Measurements from ENCODE around the gene HSPB1.

DNA sequence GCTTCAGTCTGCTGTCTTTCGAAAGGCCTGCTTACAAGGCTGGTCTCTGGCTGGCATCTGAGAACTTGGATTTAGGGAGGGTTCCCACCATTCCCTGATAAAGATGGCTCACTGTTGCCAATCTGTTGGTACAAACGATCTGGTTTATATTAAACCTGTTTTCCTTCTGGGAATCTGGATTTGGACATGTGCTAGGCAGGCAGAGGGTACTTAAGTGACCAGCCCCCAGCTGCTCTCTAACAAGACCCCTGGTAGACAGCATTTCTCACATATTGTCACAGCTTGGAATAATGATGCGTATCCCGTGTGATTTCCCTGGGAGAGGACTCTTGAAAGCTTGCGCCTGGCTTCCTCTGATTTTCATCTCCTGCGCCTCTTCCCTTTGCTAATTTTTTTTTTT, 34.7 kb downstream of the HSPB1 start:
- no peak for TF ChIP-seq EZH2 (IDR thresholded peaks at IDR 0.05; ENCODE audit: borderline replicate concordance, insufficient read depth, low read depth, low read length, poor library complexity, severe bottlenecking)
- TF ChIP-seq, protein P1, sequence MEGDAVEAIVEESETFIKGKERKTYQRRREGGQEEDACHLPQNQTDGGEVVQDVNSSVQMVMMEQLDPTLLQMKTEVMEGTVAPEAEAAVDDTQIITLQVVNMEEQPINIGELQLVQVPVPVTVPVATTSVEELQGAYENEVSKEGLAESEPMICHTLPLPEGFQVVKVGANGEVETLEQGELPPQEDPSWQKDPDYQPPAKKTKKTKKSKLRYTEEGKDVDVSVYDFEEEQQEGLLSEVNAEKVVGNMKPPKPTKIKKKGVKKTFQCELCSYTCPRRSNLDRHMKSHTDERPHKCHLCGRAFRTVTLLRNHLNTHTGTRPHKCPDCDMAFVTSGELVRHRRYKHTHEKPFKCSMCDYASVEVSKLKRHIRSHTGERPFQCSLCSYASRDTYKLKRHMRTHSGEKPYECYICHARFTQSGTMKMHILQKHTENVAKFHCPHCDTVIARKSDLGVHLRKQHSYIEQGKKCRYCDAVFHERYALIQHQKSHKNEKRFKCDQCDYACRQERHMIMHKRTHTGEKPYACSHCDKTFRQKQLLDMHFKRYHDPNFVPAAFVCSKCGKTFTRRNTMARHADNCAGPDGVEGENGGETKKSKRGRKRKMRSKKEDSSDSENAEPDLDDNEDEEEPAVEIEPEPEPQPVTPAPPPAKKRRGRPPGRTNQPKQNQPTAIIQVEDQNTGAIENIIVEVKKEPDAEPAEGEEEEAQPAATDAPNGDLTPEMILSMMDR (IDR thresholded peaks at IDR 0.05), result no peak
